NT2/D1 (cell line): ENCODE measurements around the gene ABTB2.

Experiments
- DNase-seq: peaks from one replicate; pipeline ENCODE4 v3.0.0-alpha.2; 2011; ENCODE audit warnings: low read depth, low spot score
- H3K27me3 ChIP-seq: 2 replicates; pipeline ENCODE4 v1.6.0; 2011; ENCODE audit warnings: mild to moderate bottlenecking; ENCODE audit not compliant: insufficient read length, insufficient read depth
- H3K36me3 ChIP-seq: 2 replicates; pipeline ENCODE4 v1.6.1; 2011; ENCODE audit warnings: mild to moderate bottlenecking, low read length, mixed read lengths; ENCODE audit not compliant: insufficient read depth, insufficient read length
- H3K4me1 ChIP-seq: 2 replicates; pipeline ENCODE4 v1.5.1; 2011; ENCODE audit not compliant: insufficient read depth, insufficient read length
- H3K4me3 ChIP-seq: 2 replicates; pipeline ENCODE4 v1.5.1; 2011; ENCODE audit warnings: low read depth; ENCODE audit not compliant: insufficient read length
- H3K9ac ChIP-seq: 2 replicates; pipeline ENCODE4 v1.6.0; 2011; ENCODE audit warnings: low read depth; ENCODE audit not compliant: insufficient read length
- H3K9me3 ChIP-seq: 2 replicates; pipeline ENCODE4 v1.5.1; 2011; ENCODE audit warnings: mild to moderate bottlenecking, low read length; ENCODE audit not compliant: insufficient read depth
- SUZ12 ChIP-seq: IDR thresholded peaks from 2 replicates; pipeline ENCODE4 v1.6.1; 2011; ENCODE audit not compliant: insufficient read length, insufficient read depth; ENCODE audit errors: extremely low read depth
- YY1 ChIP-seq: IDR thresholded peaks from 2 replicates; pipeline ENCODE4 v1.6.1; 2011; ENCODE audit not compliant: insufficient read length, insufficient read depth
- ZNF274 ChIP-seq: IDR thresholded peaks from 2 replicates; pipeline ENCODE4 v1.6.1; 2011; ENCODE audit warnings: mild to moderate bottlenecking, low read depth, low read length

Gene ABTB2

DNA sequence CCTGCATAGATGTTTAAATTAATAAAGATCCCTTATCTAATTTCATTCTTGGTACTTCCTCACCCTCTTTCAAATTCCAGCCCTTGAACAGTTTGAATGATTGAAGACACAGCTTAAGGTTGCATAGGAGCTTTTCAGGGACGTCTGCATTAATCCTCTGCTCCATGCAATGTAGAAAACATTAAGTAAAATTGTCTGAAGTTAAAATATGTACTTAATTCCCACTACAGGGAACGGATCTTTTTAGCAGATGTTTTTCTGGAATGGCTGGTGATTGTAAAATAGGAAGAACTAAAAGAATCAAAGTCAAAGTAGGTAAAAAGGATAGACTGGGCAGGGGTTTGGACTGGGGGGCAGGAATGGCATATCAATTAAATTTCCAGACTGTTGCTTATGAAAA lies 58.9 kb downstream of the ABTB2 start:
- TF ChIP-seq YY1 (no peak), ZNF274 (no peak), SUZ12 (no peak)
- Histone ChIP-seq H3K4me1 (peaks cover 3% of the 10 kb centered on the region), H3K9ac (no peak overlapping the region), H3K4me3 (no peak overlapping the region), H3K36me3 (no peaks in the 10 kb centered on the region), H3K9me3 (no peaks in the 10 kb centered on the region), H3K27me3 (no peaks in the 10 kb centered on the region)
- DNase-seq: no peak

GRCh38 chr11:34296412-34296811 lies 61.4 kb downstream of the ABTB2 start:
- Histone ChIP-seq H3K4me3 (no peak overlapping the region), H3K36me3 (no peaks in the 10 kb centered on the region), H3K9ac (no peak overlapping the region), H3K4me1 (peaks cover 3% of the 10 kb centered on the region), H3K9me3 (no peaks in the 10 kb centered on the region), H3K27me3 (no peaks in the 10 kb centered on the region)
- TF ChIP-seq ZNF274 (no peak), YY1 (no peak), SUZ12 (no peak)
- no peak for DNase-seq

DNA sequence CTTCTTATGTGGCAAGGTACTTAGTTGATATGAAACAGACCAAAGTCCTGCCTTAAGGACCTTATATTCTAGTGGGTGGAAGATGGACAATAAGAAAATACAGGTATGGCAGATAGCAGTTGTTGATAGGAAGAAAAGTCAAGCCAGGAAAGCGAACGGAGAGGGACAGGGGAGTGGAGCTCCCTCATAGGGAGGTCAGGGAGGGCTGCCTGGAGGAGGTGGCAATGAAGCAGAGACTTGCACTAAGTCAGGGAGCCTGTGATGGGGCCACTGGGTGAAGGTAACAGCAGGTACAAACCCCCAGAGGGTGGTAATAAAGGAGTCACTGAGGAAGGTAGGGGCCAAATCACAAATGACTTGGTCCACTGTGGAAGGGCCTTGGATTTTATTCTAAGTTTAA lies 65.3 kb downstream of the ABTB2 start:
- Histone ChIP-seq H3K4me3 (no peak overlapping the region), H3K9ac (no peak overlapping the region), H3K36me3 (no peaks in the 10 kb centered on the region), H3K27me3 (no peaks in the 10 kb centered on the region), H3K9me3 (no peaks in the 10 kb centered on the region), H3K4me1 (no peaks in the 10 kb centered on the region)
- DNase-seq: no peak
- no peak for TF ChIP-seq ZNF274
- TF ChIP-seq YY1: no peak
- TF ChIP-seq SUZ12: no peak

DNA sequence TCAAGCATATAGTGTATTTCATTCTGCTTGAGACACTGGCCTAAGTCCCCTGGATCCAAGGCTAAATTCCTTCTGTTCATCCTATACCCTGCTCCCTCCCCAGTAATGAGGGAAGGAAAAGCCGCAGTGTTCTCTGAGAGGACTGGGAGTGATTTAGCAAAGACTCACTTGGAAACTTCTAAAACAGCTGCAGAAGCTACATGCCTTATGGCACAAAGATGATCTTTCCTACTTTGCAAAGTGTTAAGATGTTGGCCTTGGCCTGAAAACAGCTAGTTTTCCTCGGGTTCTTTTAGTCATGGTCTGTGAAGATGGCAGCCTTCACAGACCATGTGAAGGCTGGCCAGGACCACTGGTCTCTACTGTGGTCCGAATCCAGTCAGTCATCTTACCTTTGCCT lies 65.7 kb downstream of the ABTB2 start:
- DNase-seq: no peak
- Histone ChIP-seq H3K4me1 (no peaks in the 10 kb centered on the region), H3K9ac (no peak overlapping the region), H3K9me3 (no peaks in the 10 kb centered on the region), H3K27me3 (no peaks in the 10 kb centered on the region), H3K36me3 (no peaks in the 10 kb centered on the region), H3K4me3 (no peak overlapping the region)
- TF ChIP-seq SUZ12 (no peak), YY1 (no peak), ZNF274 (no peak)

DNA sequence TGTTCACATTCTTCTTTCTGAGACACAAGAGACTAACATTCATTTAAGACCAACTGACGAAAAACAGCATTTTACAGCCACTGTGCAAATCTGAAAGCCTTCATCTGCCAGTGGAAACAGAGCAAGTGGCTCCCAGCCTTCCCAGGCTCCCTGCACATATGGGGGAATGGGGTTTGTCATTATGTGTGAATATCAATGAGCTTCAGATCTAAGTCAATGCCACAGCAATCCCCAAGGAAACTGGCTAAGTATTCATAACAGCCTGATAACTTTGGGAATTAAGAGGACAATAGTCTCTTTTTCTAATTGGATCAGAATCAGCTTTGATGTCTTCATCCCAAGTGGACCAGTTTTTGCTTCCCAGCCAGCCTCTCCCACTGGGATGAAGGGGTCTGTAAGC lies 66.9 kb downstream of the ABTB2 start:
- Histone ChIP-seq H3K27me3 (no peaks in the 10 kb centered on the region), H3K9ac (no peak overlapping the region), H3K4me1 (no peaks in the 10 kb centered on the region), H3K4me3 (no peak overlapping the region), H3K36me3 (no peaks in the 10 kb centered on the region), H3K9me3 (no peaks in the 10 kb centered on the region)
- no peak for DNase-seq
- TF ChIP-seq YY1 (no peak), SUZ12 (no peak), ZNF274 (no peak)

GRCh38 chr11:34288492-34288891 lies 69.3 kb downstream of the ABTB2 start:
- no peak for TF ChIP-seq SUZ12
- TF ChIP-seq YY1: no peak
- TF ChIP-seq ZNF274: no peak
- H3K9me3 ChIP-seq: no peaks in the 10 kb centered on the region
- H3K4me3 ChIP-seq: no peak overlapping the region
- no peaks in the 10 kb centered on the region for H3K36me3 ChIP-seq
- H3K27me3 ChIP-seq: no peaks in the 10 kb centered on the region
- no peaks in the 10 kb centered on the region for H3K4me1 ChIP-seq
- no peak for DNase-seq
- H3K9ac ChIP-seq: no peak overlapping the region

DNA sequence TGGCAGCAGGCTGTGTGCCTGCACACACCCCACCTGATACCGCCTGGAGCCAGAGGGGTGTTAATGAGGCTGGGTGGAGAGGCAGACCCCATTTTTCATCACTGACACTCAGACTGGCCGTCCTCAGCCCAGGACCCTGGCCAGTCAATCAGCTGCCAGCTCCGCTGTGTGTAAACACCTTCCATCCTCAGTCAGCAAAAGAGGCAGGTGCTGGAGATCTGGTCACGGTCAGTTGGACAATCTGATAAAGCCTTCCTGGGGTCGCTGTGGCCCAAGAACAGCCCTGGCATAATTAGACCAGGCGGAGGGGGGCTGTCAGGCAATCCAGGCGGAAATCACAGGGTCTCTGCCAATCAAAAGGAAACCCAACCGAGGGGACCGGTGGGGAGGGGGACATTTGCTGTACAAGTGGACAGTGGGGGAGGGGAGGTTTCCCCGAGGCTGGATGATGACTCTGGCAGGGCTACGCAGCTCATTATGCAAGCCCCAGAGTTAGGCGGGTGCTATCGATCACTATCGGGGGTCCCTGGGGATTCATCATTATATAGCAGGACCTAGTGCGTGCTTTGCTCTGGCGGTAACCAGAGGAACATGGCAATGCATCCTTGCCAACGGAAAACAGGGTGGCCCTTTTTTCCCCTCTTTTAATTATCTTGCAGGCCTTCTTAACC lies 72.9 kb downstream of the ABTB2 start:
- H3K9me3 ChIP-seq: no peaks in the 10 kb centered on the region
- H3K36me3 ChIP-seq: no peaks in the 10 kb centered on the region
- H3K27me3 ChIP-seq: no peaks in the 10 kb centered on the region
- H3K4me3 ChIP-seq: no peak overlapping the region
- H3K9ac ChIP-seq: no peak overlapping the region
- DNase-seq: no peak
- TF ChIP-seq ZNF274 (no peak), YY1 (no peak), SUZ12 (no peak)
- H3K4me1 ChIP-seq: no peaks in the 10 kb centered on the region

GRCh38 chr11:34284156-34284555 lies 73.7 kb downstream of the ABTB2 start:
- H3K9ac ChIP-seq: no peak overlapping the region
- no peaks in the 10 kb centered on the region for H3K9me3 ChIP-seq
- no peak for TF ChIP-seq YY1
- TF ChIP-seq SUZ12: no peak
- no peak for TF ChIP-seq ZNF274
- H3K4me1 ChIP-seq: no peaks in the 10 kb centered on the region
- no peaks in the 10 kb centered on the region for H3K27me3 ChIP-seq
- no peaks in the 10 kb centered on the region for H3K36me3 ChIP-seq
- no peak overlapping the region for H3K4me3 ChIP-seq
- DNase-seq: no peak
